Measurements from ENCODE around the gene E2F8.

- TF ChIP-seq CTCF (IDR thresholded peaks at IDR 0.05): no peak
- TF ChIP-seq POLR2A (IDR thresholded peaks at IDR 0.05): no peak
Observed at GRCh38 chr11:19201737-19202605, 38.8 kb downstream of the E2F8 start, which contains the start of gene CSRP3.
